Common myeloid progenitor, CD34-positive (primary cell): ENCODE results near the gene PIGM.

Experiments
- CTCF ChIA-PET: fragments of 350-600 bp; sonication (Branson Sonifier 250); formaldehyde crosslinking; loops from one replicate; lab custom pipeline; 2021; ENCODE audit warnings: antibody characterized with exemption; lab: Charles Lee
- POLR2A ChIA-PET: fragments of 350-600 bp; sonication (Branson Sonifier 250); formaldehyde crosslinking; loops from one replicate; lab custom pipeline; 2021; ENCODE audit warnings: antibody characterized with exemption; lab: Charles Lee
- DNase-seq, 3 donors: peaks; one replicate each; pipeline versions ENCODE4 v3.0.0 to v3.0.0-alpha.2; 2013
- H3K27ac ChIP-seq, 2 experiments: 1 replicate in 1 of 2; 2 replicates in 1 of 2; pipeline ENCODE4 v1.7.0; 2013; ENCODE audit warnings: inconsistent platforms in 2 of 2, low read length in 2 of 2, mild to moderate bottlenecking in 2 of 2, low read depth in 1 of 2, moderate library complexity in 1 of 2; ENCODE audit not compliant: severe bottlenecking in 2 of 2, insufficient read depth in 1 of 2, poor library complexity in 1 of 2
- H3K27me3 ChIP-seq, 5 experiments: replicated peaks in 2 of 5; 1 replicate in 3 of 5; 2 replicates in 2 of 5; pipeline versions ENCODE4 v1.6.1 to v1.7.0; 2013; ENCODE audit warnings: low read length in 4 of 5, mild to moderate bottlenecking in 2 of 5, moderate library complexity in 2 of 5, inconsistent platforms in 1 of 5; ENCODE audit not compliant: insufficient read depth in 5 of 5, control insufficient read depth in 4 of 5
- H3K36me3 ChIP-seq, 4 experiments: 1 replicate in 2 of 4; 2 replicates in 2 of 4; pipeline versions ENCODE4 v1.6.1 to v1.7.0; 2013; ENCODE audit warnings: low read length in 3 of 4, control low read depth in 1 of 4, mild to moderate bottlenecking in 1 of 4; ENCODE audit not compliant: control insufficient read depth in 4 of 4, insufficient read depth in 4 of 4
- H3K4me1 ChIP-seq, 4 experiments: 1 replicate in 3 of 4; 2 replicates in 1 of 4; pipeline versions ENCODE4 v1.6.1 to v1.7.1; 2013; ENCODE audit warnings: low read length in 3 of 4, mild to moderate bottlenecking in 3 of 4, control low read depth in 1 of 4, inconsistent platforms in 1 of 4, moderate library complexity in 1 of 4; ENCODE audit not compliant: control insufficient read depth in 4 of 4, insufficient read depth in 4 of 4; ENCODE audit errors: control extremely low read depth in 1 of 4
- H3K4me3 ChIP-seq, 7 experiments: 1 replicate in 4 of 7; 2 replicates in 3 of 7; pipeline versions ENCODE4 v1.5.1 to v1.7.0; 2013; ENCODE audit warnings: mild to moderate bottlenecking in 7 of 7, low read length in 6 of 7, moderate library complexity in 6 of 7, inconsistent platforms in 2 of 7, low read depth in 2 of 7, control low read depth in 1 of 7; ENCODE audit not compliant: insufficient read depth in 4 of 7, control insufficient read depth in 1 of 7; ENCODE audit errors: extremely low read depth in 1 of 7
- H3K9me3 ChIP-seq, 5 experiments: 1 replicate in 4 of 5; 2 replicates in 1 of 5; pipeline versions ENCODE4 v1.6.1 to v1.7.1; 2013; ENCODE audit warnings: low read length in 4 of 5, mild to moderate bottlenecking in 2 of 5, inconsistent platforms in 1 of 5, low read depth in 1 of 5, moderate library complexity in 1 of 5; ENCODE audit not compliant: control insufficient read depth in 4 of 5, insufficient read depth in 2 of 5; ENCODE audit errors: control extremely low read depth in 1 of 5
- WGBS: methylation state at CpG from one replicate; pipeline ENCODE4 v1.1.5; 2013; ENCODE audit not compliant: insufficient coverage; 5-methylcytosine and 5-hydroxymethylcytosine counted together

Gene PIGM

DNA sequence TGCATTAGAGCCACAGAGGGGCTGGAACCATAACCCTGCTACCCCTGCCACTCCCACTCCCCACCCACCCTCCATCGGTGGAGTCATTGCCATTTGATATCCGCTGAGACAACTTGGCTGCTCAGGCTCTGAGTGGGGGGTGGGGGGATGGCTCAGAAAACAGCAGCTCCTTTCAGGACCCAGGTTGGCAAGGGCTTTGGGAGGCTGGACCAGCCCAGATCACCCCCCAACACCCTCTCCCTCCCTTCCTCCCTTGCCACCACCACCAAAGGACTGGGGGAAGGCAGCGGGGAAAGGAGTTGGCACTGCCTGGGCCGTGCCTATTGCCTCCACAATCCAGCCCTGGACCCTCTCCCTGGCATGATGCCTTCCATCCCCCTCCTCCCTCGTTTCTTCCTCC, 36.4 kb upstream of the PIGM start:
- Histone ChIP-seq H3K9me3 (no peaks in the 10 kb centered on the region), H3K27ac (no peak overlapping the region), H3K4me3 (no peak overlapping the region), H3K36me3 (no peaks in the 10 kb centered on the region), H3K4me1 (peaks cover 6 to 13% (median 8%) of the 10 kb centered on the region in 4 experiments), H3K27me3 (peaks cover 6 to 30% (median 23%) of the 10 kb centered on the region in 5 experiments)
- ChIA-PET CTCF (interaction anchor here (0.8 to 6.3 kb wide), 4 partner anchors 12 to 17 kb away, joined by 3 to 42 read pairs (median 4); partner anchors contain the start of gene KCNJ9), POLR2A (interaction anchor here (0.9 kb wide), 1 partner anchor 8 kb away, joined by 3 read pairs; no protein-coding TSS in a partner anchor)
- no peak for DNase-seq
- 92% methylated on average over 3 of the region's 5 CpGs for WGBS

DNA sequence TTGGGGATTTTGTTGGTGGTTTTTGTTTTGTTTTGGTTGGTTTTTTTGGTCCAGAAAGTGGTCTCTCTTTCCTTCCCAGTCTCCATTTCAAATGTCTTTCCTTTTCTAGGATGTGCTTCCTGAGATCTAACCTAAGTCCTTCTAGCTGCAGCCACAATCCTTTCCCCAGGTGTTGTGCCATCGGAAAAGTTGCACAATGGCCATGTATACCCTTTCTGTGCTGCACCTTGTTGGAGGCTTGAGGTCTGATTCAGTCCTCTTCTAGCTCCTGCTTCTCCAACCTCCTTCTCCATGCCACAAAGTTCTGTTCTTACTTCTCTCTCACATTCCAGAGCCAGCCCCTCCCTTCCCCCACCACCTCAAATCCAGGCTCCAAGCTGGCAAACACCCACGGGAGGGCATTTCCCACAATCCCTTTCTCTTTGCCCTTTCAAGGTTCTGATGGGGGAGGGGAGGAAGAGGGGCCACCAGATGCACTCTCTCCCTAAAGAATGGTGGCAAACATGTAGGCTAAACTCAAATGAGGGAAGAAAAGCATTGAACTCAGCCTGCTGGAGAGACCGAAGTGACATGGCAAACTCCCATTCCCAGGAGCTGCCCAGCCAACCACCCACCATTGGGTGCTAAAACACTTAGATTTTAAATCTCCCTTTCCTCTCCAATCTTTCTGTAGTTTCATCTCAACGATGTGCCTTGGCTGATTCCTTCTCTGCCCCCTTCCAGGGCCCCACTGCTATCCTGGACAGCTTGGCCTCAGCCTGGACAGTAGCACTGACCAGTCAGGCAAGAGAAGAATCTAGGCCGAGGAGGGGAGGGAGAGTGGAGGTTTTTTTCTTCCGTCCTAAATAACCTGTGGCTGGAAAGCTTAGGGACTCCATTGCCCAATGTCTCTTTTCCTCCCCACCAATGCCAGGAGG, 35.3 kb upstream of the PIGM start:
- POLR2A ChIA-PET, result interaction anchor here (0.7 to 0.9 kb wide), 2 partner anchors 9 to 124 kb away, joined by 3 read pairs; no protein-coding TSS in a partner anchor
- DNase-seq, result no peak
- no peaks in the 10 kb centered on the region for H3K36me3 ChIP-seq
- 88% methylated on average over 3 of the region's 6 CpGs for WGBS
- no peak overlapping the region for H3K27ac ChIP-seq
- CTCF ChIA-PET, result interaction anchor here (0.8 to 6.3 kb wide), 6 partner anchors 9 to 61 kb away, joined by 3 to 42 read pairs (median 3); partner anchors contain the start of gene KCNJ9
- H3K4me3 ChIP-seq, result no peak overlapping the region
- H3K27me3 ChIP-seq, result peaks cover 6 to 30% (median 22%) of the 10 kb centered on the region in 5 experiments
- H3K4me1 ChIP-seq, result peaks cover 6 to 13% (median 8%) of the 10 kb centered on the region in 4 experiments
- H3K9me3 ChIP-seq, result no peaks in the 10 kb centered on the region

DNA sequence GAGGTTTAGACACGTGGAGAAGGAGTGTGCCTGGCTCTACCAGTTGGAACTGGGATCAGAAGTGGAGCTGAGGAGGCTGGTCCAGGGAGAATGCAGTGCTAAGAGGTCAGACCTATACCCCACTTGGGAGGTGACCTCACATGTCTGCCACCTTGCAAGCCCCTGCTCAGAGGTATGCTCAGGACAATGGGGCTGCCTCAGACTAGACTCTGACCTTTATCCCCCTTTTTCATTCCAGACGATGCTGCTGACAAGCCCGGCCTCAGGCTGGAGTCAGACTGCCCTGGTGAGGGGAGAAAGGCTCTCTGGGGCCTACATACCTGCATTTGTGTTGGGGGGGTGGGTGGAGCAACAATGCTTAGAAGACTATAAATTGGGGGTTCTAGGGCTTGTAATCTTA, 33.0 kb upstream of the PIGM start:
- CTCF ChIA-PET, result interaction anchor here (1.9 to 2.9 kb wide), 2 partner anchors 10 to 15 kb away, joined by 12 to 18 read pairs; no protein-coding TSS in a partner anchor
- peaks cover 0 to 2% (median under 1%) of the 10 kb centered on the region in 4 experiments for H3K4me1 ChIP-seq
- H3K27me3 ChIP-seq, result peaks cover 2 to 19% (median 10%) of the 10 kb centered on the region in 5 experiments
- 95% methylated on average over 2 of the region's 3 CpGs for WGBS
- H3K9me3 ChIP-seq, result no peaks in the 10 kb centered on the region
- POLR2A ChIA-PET, result no interaction called here
- H3K27ac ChIP-seq, result no peak overlapping the region
- no peaks in the 10 kb centered on the region for H3K36me3 ChIP-seq
- no peak for DNase-seq
- H3K4me3 ChIP-seq, result no peak overlapping the region

DNA sequence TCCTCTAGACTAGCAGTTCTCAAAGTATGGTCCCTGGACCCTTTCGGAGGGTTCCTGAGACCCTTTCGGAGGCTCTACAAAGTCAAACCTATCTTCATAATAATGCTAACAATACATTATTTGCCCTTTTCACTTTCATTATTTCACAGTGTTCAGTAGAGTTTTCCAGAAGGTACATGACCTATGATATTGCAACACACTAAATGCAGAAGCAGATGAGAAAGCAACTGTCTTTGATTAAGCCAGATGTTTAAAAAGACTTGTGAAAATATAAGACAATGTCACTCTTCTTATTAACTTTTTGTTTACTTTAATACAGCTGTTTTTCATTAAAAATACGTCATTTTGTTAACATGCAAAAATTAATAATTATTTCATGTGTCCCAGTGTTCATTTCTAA, 32.4 kb upstream of the PIGM start:
- POLR2A ChIA-PET, result no interaction called here
- no peak for DNase-seq
- Histone ChIP-seq H3K9me3 (no peaks in the 10 kb centered on the region), H3K27ac (no peak overlapping the region), H3K36me3 (no peaks in the 10 kb centered on the region), H3K4me3 (no peak overlapping the region), H3K4me1 (no peaks in the 10 kb centered on the region), H3K27me3 (peaks cover 2 to 17% (median 5%) of the 10 kb centered on the region in 5 experiments)
- CTCF ChIA-PET, result interaction anchor here (1.4 to 2.9 kb wide), 3 partner anchors 10 to 19 kb away, joined by 3 to 18 read pairs (median 12); no protein-coding TSS in a partner anchor
- WGBS, result 100% methylated on average over 2 of the region's 3 CpGs

DNA sequence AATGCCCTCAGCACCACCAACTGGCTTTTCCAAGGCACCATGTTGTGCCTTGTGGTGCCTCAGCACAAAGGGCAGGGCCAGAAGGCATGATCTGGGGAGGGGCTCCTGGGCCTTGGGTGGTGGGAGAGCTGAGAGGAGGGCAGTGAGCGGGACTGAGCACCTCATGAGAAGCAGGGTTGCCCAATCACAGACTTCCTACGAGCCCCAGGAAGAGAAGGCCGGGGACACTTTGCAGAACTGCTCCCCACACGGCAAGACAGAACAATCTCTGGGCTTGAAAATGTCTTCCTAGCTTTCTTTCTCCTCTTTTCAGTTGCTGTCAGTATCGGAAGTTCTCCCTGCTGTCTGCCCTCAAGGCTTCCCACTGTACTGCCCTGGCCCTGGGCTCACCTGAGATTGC, 31.4 kb upstream of the PIGM start:
- POLR2A ChIA-PET, result no interaction called here

DNA sequence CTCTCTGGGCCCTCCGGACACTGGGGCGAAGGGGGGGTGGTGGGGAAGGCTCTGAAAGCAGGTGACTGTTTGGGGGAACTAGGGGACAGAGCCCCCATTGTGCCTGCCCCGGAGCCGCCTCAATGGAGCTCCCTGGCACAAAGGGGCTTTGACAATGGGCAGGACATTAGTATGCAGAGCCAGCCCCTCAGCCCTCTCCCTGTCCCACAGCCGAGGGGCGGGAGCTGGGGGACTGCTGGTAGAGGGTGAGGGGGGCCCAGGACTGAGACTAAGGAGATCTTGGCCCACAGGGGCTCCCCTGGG, 30.4 kb upstream of the PIGM start:
- Histone ChIP-seq H3K27ac (no peak overlapping the region), H3K27me3 (peaks cover 0 to 11% (median 2%) of the 10 kb centered on the region in 5 experiments), H3K4me1 (no peaks in the 10 kb centered on the region), H3K9me3 (no peaks in the 10 kb centered on the region), H3K36me3 (no peaks in the 10 kb centered on the region), H3K4me3 (no peak overlapping the region)
- ChIA-PET POLR2A (no interaction called here), CTCF (interaction anchor here (2.9 kb wide), 1 partner anchor 17 kb away, joined by 18 read pairs; no protein-coding TSS in a partner anchor)
- DNase-seq, result no peak
- 84% methylated on average over 5 of the region's 6 CpGs for WGBS

More for the DNA sequence above, 31.4 kb upstream of the PIGM start:
- Histone ChIP-seq H3K4me1 (no peaks in the 10 kb centered on the region), H3K4me3 (no peak overlapping the region), H3K9me3 (no peaks in the 10 kb centered on the region), H3K27ac (no peak overlapping the region), H3K27me3 (peaks cover 0 to 11% (median 2%) of the 10 kb centered on the region in 5 experiments), H3K36me3 (no peaks in the 10 kb centered on the region)
- WGBS, result 93% methylated on average over 4 of the region's 5 CpGs
- DNase-seq, result no peak
- CTCF ChIA-PET, result interaction anchor here (0.7 to 2.9 kb wide), 6 partner anchors 9 to 42 kb away, joined by 3 to 18 read pairs (median 4); partner anchors contain the start of gene KCNJ9
